Neural cell (in vitro differentiated cells): ENCODE data around the gene TUBB4B. TPM values are rescaled to one million over a fixed set of nuclear protein-coding genes. Genes with fewer than 3 reads are reported as not detected.

Experiments
- H2AFZ ChIP-seq: fragments of 200-600, 300-800 bp; sonication (generic), shearing (Covaris generic); 2 replicates; pipeline ENCODE4 v1.6.0; 2014; ENCODE audit warnings: low read depth, mild to moderate bottlenecking, antibody characterized with exemption, low read length, moderate library complexity
- H3F3A ChIP-seq: fragments of 200-600 bp; shearing (Covaris generic); 2 replicates; pipeline ENCODE4 v1.6.1; 2016; ENCODE audit warnings: mild to moderate bottlenecking, moderate library complexity, mixed read lengths, antibody characterized with exemption, low read length; ENCODE audit not compliant: insufficient read depth, poor library complexity, severe bottlenecking
- H3K27ac ChIP-seq: fragments of 200-600, 300-800 bp; sonication (generic), shearing (Covaris generic); 2 replicates; pipeline ENCODE4 v1.5.1; 2014; ENCODE audit warnings: mild to moderate bottlenecking, low read length, moderate library complexity
- H3K27me3 ChIP-seq: fragments of 300-800, 200-600 bp; sonication (generic), shearing (Covaris generic); 2 replicates; pipeline ENCODE4 v1.6.0; 2014; ENCODE audit warnings: mild to moderate bottlenecking, low read depth, low read length, moderate library complexity; ENCODE audit not compliant: insufficient read depth
- H3K36me3 ChIP-seq: fragments of 300-800, 200-600 bp; sonication (generic), shearing (Covaris generic); 2 replicates; pipeline ENCODE4 v1.5.1; 2014; ENCODE audit warnings: mild to moderate bottlenecking, antibody characterized with exemption, low read length, moderate library complexity; ENCODE audit not compliant: insufficient read depth
- H3K4me2 ChIP-seq: fragments of 300-800, 200-600 bp; sonication (generic), shearing (Covaris generic); 2 replicates; pipeline ENCODE4 v1.6.0; 2014; ENCODE audit warnings: mild to moderate bottlenecking, low read length
- H3K4me3 ChIP-seq: fragments of 300-800, 200-600 bp; sonication (generic), shearing (Covaris generic); 2 replicates; pipeline ENCODE4 v1.5.1; 2014; ENCODE audit warnings: mild to moderate bottlenecking, low read length, moderate library complexity
- H3K79me2 ChIP-seq: fragments of 200-600 bp; shearing (Covaris generic); replicated peaks from 2 replicates; pipeline ENCODE4 v1.6.0; 2014; ENCODE audit warnings: mild to moderate bottlenecking, low read length, moderate library complexity; ENCODE audit not compliant: insufficient read depth
- H3K9ac ChIP-seq: fragments of 300-800, 200-600 bp; sonication (generic), shearing (Covaris generic); 2 replicates; pipeline ENCODE4 v1.6.1; 2016; ENCODE audit warnings: mild to moderate bottlenecking, low read length, mixed read lengths
- H3K9me2 ChIP-seq: fragments of 200-600 bp; shearing (Covaris generic); 2 replicates; pipeline ENCODE4 v1.6.1; 2016; ENCODE audit warnings: mild to moderate bottlenecking, low read length, mixed read lengths; ENCODE audit not compliant: insufficient read depth
- H3K9me3 ChIP-seq: fragments of 200-600, 300-800 bp; sonication (generic), shearing (Covaris generic); 2 replicates; pipeline ENCODE4 v1.6.1; 2016; ENCODE audit warnings: mild to moderate bottlenecking, mixed run types, low read length, moderate library complexity, mixed read lengths
- H4K20me1 ChIP-seq: fragments of 200-600 bp; shearing (Covaris generic); 2 replicates; pipeline ENCODE4 v1.6.1; 2016; ENCODE audit warnings: mild to moderate bottlenecking, mixed run types; ENCODE audit not compliant: insufficient read depth
- CTCF ChIP-seq: fragments of 450-650 bp; IDR thresholded peaks from 2 replicates; pipeline ENCODE4 v1.5.1; 2014; ENCODE audit warnings: antibody characterized with exemption, mild to moderate bottlenecking, moderate library complexity; ENCODE audit not compliant: poor library complexity, severe bottlenecking
- EP300 ChIP-seq: fragments of 450-650 bp; conservative IDR thresholded peaks from 2 replicates; pipeline ENCODE4 v1.6.1; 2014; ENCODE audit warnings: antibody characterized with exemption, mild to moderate bottlenecking, moderate library complexity; ENCODE audit not compliant: poor library complexity, severe bottlenecking
- EZH2 ChIP-seq: fragments of 200-600, 300-800 bp; shearing (Covaris generic), sonication (generic); IDR thresholded peaks from 2 replicates; pipeline ENCODE4 v1.6.1; 2014; ENCODE audit warnings: antibody characterized with exemption, low read length, borderline replicate concordance, mild to moderate bottlenecking; ENCODE audit not compliant: insufficient read depth, poor library complexity, severe bottlenecking
- MXI1 ChIP-seq: fragments of 450-650 bp; conservative IDR thresholded peaks from 2 replicates; pipeline ENCODE4 v1.6.1; 2014; ENCODE audit warnings: antibody characterized with exemption, mild to moderate bottlenecking; ENCODE audit not compliant: poor library complexity, severe bottlenecking
- POLR2AphosphoS5 ChIP-seq: IDR thresholded peaks from 2 replicates; pipeline ENCODE4 v1.6.1; 2012
- RAD21 ChIP-seq: fragments of 450-650 bp; conservative IDR thresholded peaks from 2 replicates; pipeline ENCODE4 v1.6.1; 2014; ENCODE audit warnings: antibody characterized with exemption, mild to moderate bottlenecking, moderate library complexity
- REST ChIP-seq: IDR thresholded peaks from 2 replicates; pipeline ENCODE4 v1.6.1; 2012; ENCODE audit warnings: borderline replicate concordance
- SMC3 ChIP-seq: fragments of 450-650 bp; conservative IDR thresholded peaks from 2 replicates; pipeline ENCODE4 v1.6.1; 2014; ENCODE audit warnings: antibody characterized with exemption, mild to moderate bottlenecking, moderate library complexity; ENCODE audit not compliant: poor library complexity
- TAF1 ChIP-seq: IDR thresholded peaks from 2 replicates; pipeline ENCODE4 v1.6.1; 2012; ENCODE audit warnings: low read depth
- polyA plus RNA-seq: library from polyadenylated mRNA; depleted of rRNA; stranded (reverse); fragments of >200 nt; gene quantifications from 2 replicates; pipeline ENCODE4 v1.2.3, GENCODE V29; 2014

The TUBB4B gene
- polyA plus RNA-seq, 1 donor from 2014 or later: 60.3 TPM

- H3K27ac ChIP-seq: no peak overlapping the region
- TF ChIP-seq EP300 (no peak), REST (no peak), MXI1 (no peak), EZH2 (no peak), RAD21 (no peak), TAF1 (no peak), POLR2AphosphoS5 (no peak), CTCF (no peak), SMC3 (no peak)
- no peak overlapping the region for H3K9ac ChIP-seq
- H3K9me3 ChIP-seq: no peaks in the 10 kb centered on the region
- no peaks in the 10 kb centered on the region for H3K36me3 ChIP-seq
- no peaks in the 10 kb centered on the region for H4K20me1 ChIP-seq
- no peaks in the 10 kb centered on the region for H3K79me2 ChIP-seq
- H3K9me2 ChIP-seq: no peaks in the 10 kb centered on the region
- H3K4me3 ChIP-seq: no peak overlapping the region
- no peak overlapping the region for H2AFZ ChIP-seq
- H3F3A ChIP-seq: no peaks in the 10 kb centered on the region
- H3K27me3 ChIP-seq: no peaks in the 10 kb centered on the region
- no peak overlapping the region for H3K4me2 ChIP-seq
These were observed 45.9 kb downstream of the TUBB4B start for GRCh38 chr9:137286975-137287383.

GRCh38 chr9:137293094-137293481 is 52.0 kb downstream of the TUBB4B start:
- no peak for TF ChIP-seq SMC3
- no peak for TF ChIP-seq REST
- TF ChIP-seq CTCF: no peak
- TF ChIP-seq EZH2: no peak
- no peak for TF ChIP-seq EP300
- no peak for TF ChIP-seq RAD21
- TF ChIP-seq MXI1: no peak
- TF ChIP-seq POLR2AphosphoS5: no peak
- no peak for TF ChIP-seq TAF1
- no peak overlapping the region for H3K4me2 ChIP-seq
- H3K79me2 ChIP-seq: no peaks in the 10 kb centered on the region
- H3K27ac ChIP-seq: no peak overlapping the region
- H2AFZ ChIP-seq: no peak overlapping the region
- H3K9ac ChIP-seq: no peak overlapping the region
- H3K4me3 ChIP-seq: no peak overlapping the region
- no peaks in the 10 kb centered on the region for H3K9me3 ChIP-seq
- no peaks in the 10 kb centered on the region for H3K9me2 ChIP-seq
- H3K36me3 ChIP-seq: no peaks in the 10 kb centered on the region
- H3F3A ChIP-seq: no peaks in the 10 kb centered on the region
- H4K20me1 ChIP-seq: no peaks in the 10 kb centered on the region
- H3K27me3 ChIP-seq: no peaks in the 10 kb centered on the region
